GM21423 (cell line): ENCODE results near the gene PRRX2.
A peak's percentile ranks its signal among the peaks of the same experiment; 100 is the strongest.

Experiments
- ATAC-seq: cut with Tn5 transposase; IDR thresholded peaks from one replicate; pipeline ENCODE4 v1.9.1; 2021; ENCODE audit warnings: mild to moderate bottlenecking, moderate library complexity; ENCODE audit not compliant: unreplicated experiment

Gene PRRX2

GRCh38 chr9:129665389-129665775 lies at the start of gene PRRX2:
TSS of gene PRRX2 (plus strand) at chr9:129665647. CDS start at chr9:129665868, 221 bp downstream.
- ATAC-seq: no peak

- no peak for ATAC-seq
These were observed 48.3 kb upstream of the PRRX2 start for GRCh38 chr9:129617167-129617566.

- ATAC-seq: no peak
These were observed 45.4 kb upstream of the PRRX2 start for GRCh38 chr9:129619787-129620668.

GRCh38 chr9:129620669-129621295 lies 44.7 kb upstream of the PRRX2 start, which contains the start of gene C9orf50:
TSS of gene C9orf50 (minus strand) at chr9:129621101. CDS start at chr9:129620574, 527 bp downstream.
- ATAC-seq: no peak

GRCh38 chr9:129623331-129623730 lies 42.1 kb upstream of the PRRX2 start:
- no peak for ATAC-seq

- ATAC-seq: no peak
These were observed 41.2 kb upstream of the PRRX2 start for GRCh38 chr9:129624168-129624759.

- no peak for ATAC-seq
These were observed 40.5 kb upstream of the PRRX2 start for GRCh38 chr9:129624947-129625346.

- ATAC-seq: peak; percentile 78
These were observed 39.3 kb upstream of the PRRX2 start, which contains the start of gene NTMT1 for GRCh38 chr9:129626079-129626624. TSS of gene NTMT1 (plus strand) at chr9:129626163. CDS start at chr9:129632704, 6,541 bp downstream.

GRCh38 chr9:129626625-129627284 lies 38.7 kb upstream of the PRRX2 start:
- ATAC-seq: peak; percentile 10

- ATAC-seq: no peak
These were observed 37.6 kb upstream of the PRRX2 start for GRCh38 chr9:129627556-129628440.

- no peak for ATAC-seq
These were observed 36.7 kb upstream of the PRRX2 start for GRCh38 chr9:129628709-129629108.

GRCh38 chr9:129629251-129629820 lies 36.1 kb upstream of the PRRX2 start:
- no peak for ATAC-seq

- ATAC-seq: no peak
These were observed 34.3 kb upstream of the PRRX2 start for GRCh38 chr9:129630967-129631673.

GRCh38 chr9:129631674-129632129 lies 33.7 kb upstream of the PRRX2 start:
- ATAC-seq: no peak

GRCh38 chr9:129632460-129632859 lies 33.0 kb upstream of the PRRX2 start:
- no peak for ATAC-seq

GRCh38 chr9:129633207-129633606 lies 32.2 kb upstream of the PRRX2 start:
- no peak for ATAC-seq

GRCh38 chr9:129633848-129634247 lies 31.6 kb upstream of the PRRX2 start:
- no peak for ATAC-seq
